ENCODE measurements around the gene DOCK6.

The DOCK6 gene, protein sequence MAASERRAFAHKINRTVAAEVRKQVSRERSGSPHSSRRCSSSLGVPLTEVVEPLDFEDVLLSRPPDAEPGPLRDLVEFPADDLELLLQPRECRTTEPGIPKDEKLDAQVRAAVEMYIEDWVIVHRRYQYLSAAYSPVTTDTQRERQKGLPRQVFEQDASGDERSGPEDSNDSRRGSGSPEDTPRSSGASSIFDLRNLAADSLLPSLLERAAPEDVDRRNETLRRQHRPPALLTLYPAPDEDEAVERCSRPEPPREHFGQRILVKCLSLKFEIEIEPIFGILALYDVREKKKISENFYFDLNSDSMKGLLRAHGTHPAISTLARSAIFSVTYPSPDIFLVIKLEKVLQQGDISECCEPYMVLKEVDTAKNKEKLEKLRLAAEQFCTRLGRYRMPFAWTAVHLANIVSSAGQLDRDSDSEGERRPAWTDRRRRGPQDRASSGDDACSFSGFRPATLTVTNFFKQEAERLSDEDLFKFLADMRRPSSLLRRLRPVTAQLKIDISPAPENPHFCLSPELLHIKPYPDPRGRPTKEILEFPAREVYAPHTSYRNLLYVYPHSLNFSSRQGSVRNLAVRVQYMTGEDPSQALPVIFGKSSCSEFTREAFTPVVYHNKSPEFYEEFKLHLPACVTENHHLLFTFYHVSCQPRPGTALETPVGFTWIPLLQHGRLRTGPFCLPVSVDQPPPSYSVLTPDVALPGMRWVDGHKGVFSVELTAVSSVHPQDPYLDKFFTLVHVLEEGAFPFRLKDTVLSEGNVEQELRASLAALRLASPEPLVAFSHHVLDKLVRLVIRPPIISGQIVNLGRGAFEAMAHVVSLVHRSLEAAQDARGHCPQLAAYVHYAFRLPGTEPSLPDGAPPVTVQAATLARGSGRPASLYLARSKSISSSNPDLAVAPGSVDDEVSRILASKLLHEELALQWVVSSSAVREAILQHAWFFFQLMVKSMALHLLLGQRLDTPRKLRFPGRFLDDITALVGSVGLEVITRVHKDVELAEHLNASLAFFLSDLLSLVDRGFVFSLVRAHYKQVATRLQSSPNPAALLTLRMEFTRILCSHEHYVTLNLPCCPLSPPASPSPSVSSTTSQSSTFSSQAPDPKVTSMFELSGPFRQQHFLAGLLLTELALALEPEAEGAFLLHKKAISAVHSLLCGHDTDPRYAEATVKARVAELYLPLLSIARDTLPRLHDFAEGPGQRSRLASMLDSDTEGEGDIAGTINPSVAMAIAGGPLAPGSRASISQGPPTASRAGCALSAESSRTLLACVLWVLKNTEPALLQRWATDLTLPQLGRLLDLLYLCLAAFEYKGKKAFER (N-terminal part only)

DNA sequence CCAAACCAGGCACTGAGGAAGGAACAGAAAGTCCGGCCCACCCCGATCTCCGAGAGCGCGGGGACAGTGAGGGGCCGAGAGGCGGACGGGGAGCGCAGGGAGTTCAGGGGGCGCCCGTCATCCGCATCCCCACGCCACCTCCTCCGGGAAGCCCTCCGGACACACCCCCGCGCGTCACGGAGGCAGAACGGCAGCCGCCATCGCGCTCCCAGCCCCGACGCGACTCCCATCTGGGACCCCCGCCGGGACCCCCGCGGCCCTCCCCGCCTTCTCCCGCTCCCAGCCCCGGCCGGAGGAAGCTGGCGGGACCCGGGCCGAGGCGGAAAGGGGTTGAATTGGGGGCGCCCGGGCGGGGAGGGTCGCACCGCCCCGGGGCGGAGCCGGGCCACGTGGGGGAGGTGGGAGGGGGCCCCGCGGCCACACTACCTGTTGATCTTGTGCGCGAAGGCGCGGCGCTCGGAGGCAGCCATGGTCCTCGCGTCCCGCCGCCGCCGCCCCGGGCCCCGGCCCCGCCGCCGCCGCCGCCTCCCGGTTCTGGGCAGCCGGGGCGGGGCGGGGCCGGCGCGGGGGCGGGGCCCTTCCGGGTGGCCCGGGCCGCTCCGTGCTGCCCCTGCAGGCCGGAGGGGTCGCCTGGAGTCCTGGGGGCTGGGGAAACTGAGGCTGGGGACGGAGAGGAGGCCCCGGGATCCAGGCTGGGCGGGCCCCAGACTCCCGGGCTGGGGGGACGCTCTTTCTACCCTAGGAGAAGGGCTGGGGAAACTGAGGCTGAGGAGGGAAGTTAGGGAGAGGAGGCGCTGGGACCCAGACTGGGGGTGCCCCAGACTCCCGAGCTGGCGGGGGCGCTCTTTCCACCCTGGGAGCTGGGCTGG, at the start of gene DOCK6:
Gene DOCK6, minus strand, starts transcription at position 554 of the 869 bp plus-strand sequence. Its CDS starts 84 bp downstream, at position 470.
- in situ Hi-C loops (cut with MboI; ENCODE audit: low sequenced_read_pairs), result no loop called here

DNA sequence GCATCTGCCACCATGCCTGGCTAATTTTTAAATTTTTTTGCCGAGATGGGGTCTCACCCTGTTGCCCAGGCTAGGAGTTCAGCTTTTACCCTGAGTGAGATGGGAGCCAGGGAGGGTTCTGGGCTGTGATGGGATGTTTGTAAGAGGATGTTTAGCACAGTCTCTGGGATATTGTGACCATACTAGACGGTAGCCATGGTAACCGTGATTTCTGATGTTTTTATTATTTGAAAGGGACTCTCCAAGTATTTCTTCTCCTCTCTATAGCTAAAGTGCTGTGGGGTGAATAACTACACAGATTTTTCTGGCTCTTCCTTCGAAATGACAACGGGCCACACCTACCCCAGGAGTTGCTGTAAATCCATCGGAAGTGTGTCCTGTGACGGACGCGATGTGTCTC, 44.0 kb upstream of the DOCK6 start:
- in situ Hi-C loops (cut with MboI; ENCODE audit: low sequenced_read_pairs), result no loop called here

GRCh38 chr19:11304936-11305335, 42.6 kb upstream of the DOCK6 start:
- in situ Hi-C loops (cut with MboI; ENCODE audit: low sequenced_read_pairs), result no loop called here

- in situ Hi-C loops (cut with MboI; ENCODE audit: low sequenced_read_pairs), result no loop called here
These were observed 38.4 kb upstream of the DOCK6 start for GRCh38 chr19:11300811-11301120.

GRCh38 chr19:11299946-11300810, 37.9 kb upstream of the DOCK6 start:
- in situ Hi-C loops (cut with MboI; ENCODE audit: low sequenced_read_pairs), result no loop called here

- in situ Hi-C loops (cut with MboI; ENCODE audit: low sequenced_read_pairs), result no loop called here
These were observed 33.9 kb upstream of the DOCK6 start for GRCh38 chr19:11296264-11296663.

DNA sequence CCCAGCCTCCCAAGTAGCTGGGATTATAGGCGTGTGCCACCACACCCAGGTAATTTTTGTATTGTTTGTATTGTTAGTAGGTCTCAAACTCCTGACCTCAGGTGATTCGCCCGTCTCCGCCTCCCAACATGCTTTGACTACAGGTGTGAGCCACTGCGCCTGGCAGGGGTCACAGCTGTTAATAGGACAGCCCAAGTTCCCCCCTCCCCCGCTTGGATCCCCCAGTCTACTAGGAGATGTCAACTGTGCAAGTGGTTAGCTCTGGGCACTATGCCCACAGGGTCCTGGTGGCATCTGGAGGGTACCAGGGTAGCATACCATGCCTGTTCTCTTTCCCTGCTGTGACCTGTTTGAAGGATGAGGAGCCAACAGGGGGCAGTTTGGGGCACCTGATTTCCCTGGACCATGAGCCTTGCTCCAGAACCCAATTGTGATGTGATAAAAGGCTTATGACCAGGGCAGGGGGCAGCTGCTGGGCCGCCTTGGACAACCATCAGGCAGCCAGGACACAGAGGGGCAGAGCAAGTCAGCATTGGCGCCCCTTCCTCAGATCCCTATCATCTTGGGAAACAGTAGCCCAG, 33.4 kb upstream of the DOCK6 start, which contains the start of gene TSPAN16:
Gene TSPAN16, plus strand, starts transcription at position 496 of the 581 bp plus-strand sequence. CDS start 138 bp downstream, outside the sequence.
- in situ Hi-C loops (cut with MboI; ENCODE audit: low sequenced_read_pairs), result no loop called here

- in situ Hi-C loops (cut with MboI; ENCODE audit: low sequenced_read_pairs), result no loop called here
These were observed 32.9 kb upstream of the DOCK6 start for GRCh38 chr19:11295180-11295579.

- in situ Hi-C loops (cut with MboI; ENCODE audit: low sequenced_read_pairs), result no loop called here
These were observed 31.4 kb upstream of the DOCK6 start for GRCh38 chr19:11293433-11294389.

DNA sequence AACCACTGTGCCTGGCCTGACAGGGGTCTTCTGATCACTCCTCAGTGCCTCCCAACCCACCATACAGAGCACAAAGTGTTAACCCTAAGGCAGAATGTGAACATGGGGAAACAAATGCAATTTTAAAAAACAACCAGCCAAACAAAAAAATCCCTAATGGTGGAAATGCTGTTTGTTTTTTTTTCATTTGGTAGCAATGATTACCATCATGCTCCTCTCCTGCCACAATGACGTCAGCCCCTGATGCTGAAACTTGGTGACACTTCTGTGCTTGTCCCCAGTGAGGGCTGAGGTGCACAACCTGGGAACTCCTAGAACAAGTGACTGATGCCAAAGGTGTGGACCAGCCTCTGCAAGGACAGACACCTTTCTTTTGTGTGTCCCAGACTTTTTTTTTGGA, 29.7 kb upstream of the DOCK6 start:
- in situ Hi-C loops (cut with MboI; ENCODE audit: low sequenced_read_pairs), result no loop called here

- in situ Hi-C loops (cut with MboI; ENCODE audit: low sequenced_read_pairs), result no loop called here
These were observed 29.1 kb upstream of the DOCK6 start for GRCh38 chr19:11291415-11291814.

GRCh38 chr19:11290256-11290655, 27.9 kb upstream of the DOCK6 start:
- in situ Hi-C loops (cut with MboI; ENCODE audit: low sequenced_read_pairs), result no loop called here

DNA sequence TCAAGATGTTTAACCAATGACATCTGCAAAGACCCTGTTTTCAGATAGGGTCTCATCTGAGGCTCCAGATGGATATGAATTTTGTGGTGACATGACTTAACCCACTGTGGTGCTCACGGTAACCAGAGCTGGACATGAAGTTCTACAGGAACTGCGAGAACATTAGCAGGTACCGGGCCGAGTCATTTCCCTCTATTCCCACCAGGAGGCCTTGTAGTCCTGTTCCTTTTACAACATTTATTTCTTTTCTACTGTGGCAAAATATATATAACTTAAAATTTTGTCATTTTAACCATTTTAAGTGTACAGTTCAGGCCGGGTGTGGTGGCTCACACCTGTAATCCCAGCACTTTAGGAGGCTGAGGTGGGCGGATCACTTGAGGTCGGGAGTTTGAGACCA, 26.0 kb upstream of the DOCK6 start:
- in situ Hi-C loops (cut with MboI; ENCODE audit: low sequenced_read_pairs), result no loop called here

DNA sequence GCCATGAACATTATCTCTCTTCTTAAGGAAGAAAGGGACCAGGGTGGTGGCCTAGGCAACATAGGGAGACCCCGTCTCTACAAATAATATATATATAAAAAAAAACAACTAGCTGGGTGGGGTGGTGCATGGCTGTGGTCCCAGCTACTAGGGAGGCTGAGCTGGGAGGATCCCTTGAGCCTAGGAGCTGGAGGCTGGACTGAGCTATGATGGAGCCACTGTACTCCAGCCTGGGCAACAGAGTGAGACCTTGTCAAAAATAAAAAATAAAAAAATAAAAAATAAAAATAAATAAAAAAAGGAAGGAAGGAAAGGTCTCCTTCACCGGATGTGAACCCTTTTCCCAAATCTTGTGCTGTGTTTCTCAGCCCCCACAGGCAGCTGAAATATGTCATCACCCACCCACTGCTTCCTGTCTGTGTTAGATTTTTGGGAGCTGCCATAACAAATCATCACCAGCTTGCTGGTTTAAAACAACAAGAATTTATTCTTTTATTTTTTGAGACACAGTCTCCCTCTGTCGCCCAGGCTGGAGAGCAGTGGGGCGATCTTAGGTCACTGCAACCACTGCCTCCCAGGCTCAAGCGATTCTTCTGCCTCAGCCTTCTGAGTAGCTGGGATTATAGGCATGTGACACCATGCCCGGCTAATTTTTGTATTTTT, 24.1 kb upstream of the DOCK6 start:
- in situ Hi-C loops (cut with MboI; ENCODE audit: low sequenced_read_pairs), result no loop called here

- in situ Hi-C loops (cut with MboI; ENCODE audit: low sequenced_read_pairs), result no loop called here
These were observed 22.2 kb upstream of the DOCK6 start for GRCh38 chr19:11284515-11284914.

GRCh38 chr19:11281356-11282049, 19.2 kb upstream of the DOCK6 start:
- in situ Hi-C loops (cut with MboI; ENCODE audit: low sequenced_read_pairs), result no loop called here
